NCI-H345 (cell line): ENCODE measurements around the gene B3GALT4.
A peak's percentile ranks its signal among the peaks of the same experiment; 100 is the strongest.
"Not testable (repeated sequence)": the region's sequence is repeated elsewhere in the genome, so short reads cannot be mapped to it uniquely, and the experiment has no call there.

Experiments used
- DNase-seq: peaks from one replicate; lab custom pipeline; 2025; lab: John Stamatoyannopoulos, UW

The B3GALT4 gene

DNA sequence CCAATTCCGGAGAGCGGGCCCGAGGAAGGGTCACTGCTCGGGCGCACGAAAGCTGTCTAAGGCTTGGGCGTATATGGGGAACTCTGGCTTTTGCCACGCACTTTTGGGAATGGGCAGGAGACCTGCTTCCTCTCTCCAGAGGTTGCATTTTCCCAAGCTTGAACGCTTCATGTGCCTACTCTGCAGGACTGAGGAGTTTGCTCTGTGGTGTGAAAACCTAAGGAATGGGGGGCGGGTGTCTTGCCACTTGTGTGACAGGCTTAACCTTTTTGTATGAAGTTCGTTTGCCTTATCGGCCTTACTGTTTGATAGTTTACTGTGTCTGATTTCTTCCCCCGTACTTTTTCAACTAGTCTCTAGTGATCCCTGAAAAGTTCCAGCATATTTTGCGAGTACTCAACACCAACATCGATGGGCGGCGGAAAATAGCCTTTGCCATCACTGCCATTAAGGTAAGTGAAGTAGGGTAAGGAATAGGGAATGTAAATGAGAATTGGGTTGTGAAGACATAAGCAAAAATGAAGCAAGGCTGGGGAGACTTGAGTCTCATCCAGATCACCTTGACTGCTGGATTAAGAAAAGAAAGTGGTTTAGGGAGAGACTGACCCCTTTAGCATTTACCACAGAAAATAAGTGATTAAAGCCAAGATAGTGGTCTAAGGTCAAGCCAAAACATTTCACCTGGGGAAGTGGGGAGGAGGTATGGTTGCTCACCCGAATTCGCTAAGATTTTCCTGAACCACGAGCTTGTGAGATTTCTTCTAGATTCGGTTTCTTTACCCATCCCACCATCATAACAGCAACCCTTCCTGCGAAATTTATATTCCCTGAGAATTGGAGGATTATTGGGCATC, 4.4 kb upstream of the B3GALT4 start:
- no peak for DNase-seq

DNA sequence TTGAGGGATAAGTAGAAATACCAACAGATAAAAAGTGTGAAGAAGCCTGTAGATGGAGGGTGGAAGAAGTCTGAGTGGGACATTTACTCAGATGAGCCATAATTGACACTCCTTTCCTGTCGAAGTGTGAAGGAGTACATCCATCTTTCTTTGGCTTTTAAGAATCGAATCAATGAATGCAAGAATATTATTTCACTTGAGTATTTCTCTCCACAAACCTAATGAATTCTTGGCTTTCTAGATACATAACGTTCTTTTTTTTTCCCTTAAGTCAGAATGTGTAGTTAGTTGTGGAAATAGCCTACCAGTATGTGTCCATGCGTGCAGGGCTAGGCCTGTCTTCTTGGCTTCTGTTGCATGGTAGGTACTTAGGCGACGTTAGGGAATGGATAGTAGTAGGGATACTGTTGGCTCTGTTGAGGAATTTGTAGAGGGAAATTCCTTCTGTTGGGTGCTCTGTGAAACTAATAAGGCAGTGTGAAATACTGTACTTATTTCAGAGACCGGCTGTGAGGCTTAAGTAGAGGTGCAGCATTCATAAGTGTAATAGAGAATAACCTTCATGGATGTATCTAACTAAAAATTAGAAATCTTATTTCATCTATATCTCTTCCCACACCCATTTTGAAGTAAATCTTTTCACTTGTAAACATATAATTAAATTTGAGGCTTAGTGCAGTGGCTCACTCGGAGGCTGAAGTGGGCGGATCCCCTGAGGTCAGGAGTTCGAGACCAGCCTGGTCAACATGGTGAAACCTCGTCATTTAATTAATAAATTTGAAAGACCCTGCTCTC, 3.6 kb upstream of the B3GALT4 start:
- no peak for DNase-seq

DNA sequence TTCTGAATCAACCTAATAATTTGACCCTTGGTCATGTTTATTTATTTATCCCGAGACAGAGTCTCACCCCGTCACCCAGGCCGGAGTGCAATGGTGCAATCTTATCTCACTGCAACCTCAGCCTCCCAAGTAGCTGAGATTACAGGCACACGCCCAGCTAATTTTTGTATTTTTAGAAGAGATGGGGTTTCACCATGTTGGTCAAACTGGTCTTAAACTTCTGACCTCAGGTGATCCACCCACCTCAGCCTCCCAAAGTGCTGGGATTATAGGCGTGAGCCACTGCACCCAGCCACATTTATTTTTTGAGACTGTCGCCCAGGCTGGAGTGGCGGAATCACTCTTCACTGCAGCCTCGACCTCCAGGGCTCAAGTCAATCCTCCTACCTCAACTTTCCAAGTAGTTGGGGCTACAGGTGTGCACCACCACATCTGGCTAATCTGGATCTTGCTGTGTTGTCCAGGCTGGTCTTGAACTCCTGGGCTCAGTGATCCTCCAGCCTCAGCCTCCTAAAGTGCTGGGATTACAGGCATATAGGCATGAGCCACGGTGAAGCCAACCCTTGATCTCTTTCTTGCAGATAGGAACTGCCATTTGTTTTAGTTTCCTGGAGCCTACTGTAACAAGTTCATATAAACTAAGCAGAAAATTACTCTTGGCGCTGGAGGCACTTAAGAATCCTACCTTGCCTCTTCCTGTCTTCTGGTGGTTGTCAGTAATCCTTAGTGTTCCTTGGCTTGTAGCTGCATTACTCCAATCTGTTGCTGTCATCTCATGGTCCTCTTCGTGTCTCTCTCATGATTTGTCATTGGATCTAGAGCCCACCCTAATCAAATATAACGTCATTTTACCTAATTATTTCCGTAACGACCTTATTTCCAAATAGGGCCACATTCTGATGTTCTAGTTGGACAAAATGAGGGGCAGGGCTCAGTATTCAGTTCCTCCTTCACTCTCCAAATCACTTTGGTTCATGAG, 2.7 kb upstream of the B3GALT4 start:
- DNase-seq: no peak

DNA sequence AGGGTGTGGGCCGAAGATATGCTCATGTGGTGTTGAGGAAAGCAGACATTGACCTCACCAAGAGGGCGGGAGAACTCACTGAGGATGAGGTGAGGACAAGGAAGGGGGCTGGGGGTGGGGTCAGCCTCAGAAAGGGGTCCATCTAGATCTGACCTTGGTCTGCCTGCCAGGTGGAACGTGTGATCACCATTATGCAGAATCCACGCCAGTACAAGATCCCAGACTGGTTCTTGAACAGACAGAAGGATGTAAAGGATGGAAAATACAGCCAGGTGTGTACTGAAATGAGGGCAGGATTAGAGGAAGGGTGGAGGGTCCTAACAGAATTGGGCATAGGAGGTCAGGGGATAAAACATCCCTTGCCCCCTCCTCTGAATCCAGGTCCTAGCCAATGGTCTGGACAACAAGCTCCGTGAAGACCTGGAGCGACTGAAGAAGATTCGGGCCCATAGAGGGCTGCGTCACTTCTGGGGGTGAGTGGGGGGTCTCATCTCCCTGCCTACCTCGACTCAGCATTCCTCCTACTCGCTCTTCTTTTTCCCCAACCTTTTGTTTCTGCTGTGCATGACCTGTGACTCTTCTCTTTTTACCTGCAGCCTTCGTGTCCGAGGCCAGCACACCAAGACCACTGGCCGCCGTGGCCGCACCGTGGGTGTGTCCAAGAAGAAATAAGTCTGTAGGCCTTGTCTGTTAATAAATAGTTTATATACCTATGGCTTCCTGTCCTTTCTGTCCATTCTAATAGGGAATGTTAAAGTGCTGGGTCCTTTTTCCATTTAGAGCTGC, 935 bp upstream of the B3GALT4 start:
- not testable (repeated sequence) for DNase-seq

DNA sequence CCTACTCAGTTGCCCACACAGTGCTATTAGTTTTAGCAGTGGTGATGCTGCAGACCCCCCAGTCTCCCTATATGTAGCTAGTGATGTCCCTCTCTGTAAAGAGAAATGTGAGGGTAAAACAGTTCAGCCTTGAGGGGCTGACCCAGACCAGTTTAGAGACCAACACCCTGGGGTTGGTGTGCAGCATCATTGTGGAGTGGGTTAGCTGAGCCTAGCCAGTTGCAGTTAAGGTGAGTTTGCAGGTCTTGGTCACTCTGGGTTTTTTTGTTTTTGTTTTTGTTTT, 401 bp upstream of the B3GALT4 start:
- no peak for DNase-seq

DNA sequence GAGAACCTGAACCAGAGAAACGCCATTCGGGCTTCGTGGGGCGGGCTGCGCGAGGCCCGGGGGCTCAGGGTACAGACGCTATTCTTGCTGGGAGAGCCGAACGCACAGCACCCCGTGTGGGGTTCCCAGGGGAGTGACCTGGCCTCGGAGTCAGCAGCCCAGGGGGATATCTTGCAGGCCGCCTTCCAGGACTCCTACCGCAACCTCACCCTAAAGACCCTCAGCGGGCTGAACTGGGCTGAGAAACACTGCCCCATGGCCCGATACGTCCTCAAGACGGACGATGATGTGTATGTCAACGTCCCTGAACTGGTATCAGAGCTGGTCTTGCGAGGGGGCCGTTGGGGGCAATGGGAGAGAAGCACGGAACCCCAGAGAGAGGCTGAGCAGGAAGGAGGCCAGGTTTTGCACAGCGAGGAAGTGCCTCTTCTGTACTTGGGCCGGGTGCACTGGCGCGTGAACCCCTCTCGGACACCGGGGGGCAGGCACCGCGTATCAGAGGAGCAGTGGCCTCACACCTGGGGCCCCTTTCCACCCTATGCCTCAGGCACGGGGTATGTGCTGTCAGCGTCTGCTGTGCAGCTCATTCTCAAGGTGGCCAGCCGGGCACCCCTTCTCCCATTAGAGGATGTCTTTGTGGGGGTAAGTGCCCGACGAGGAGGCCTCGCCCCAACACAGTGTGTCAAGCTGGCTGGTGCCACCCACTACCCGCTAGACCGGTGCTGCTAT, 904 bp downstream of the B3GALT4 start:
- no peak for DNase-seq

DNA sequence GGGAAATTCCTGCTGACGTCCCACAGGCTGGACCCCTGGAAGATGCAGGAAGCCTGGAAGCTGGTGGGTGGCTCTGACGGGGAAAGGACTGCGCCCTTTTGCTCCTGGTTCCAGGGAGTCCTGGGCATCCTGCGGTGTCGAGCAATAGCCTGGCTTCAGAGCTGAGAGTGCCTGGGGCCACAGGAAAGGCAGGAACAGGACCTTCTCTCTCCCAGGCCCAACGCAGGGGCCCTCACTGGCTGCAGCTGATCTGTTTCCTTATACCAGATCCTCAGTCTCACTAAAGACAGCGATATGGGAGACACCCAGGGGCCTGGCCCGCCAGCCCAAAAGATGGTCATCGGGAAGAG, 1.4 kb downstream of the B3GALT4 start:
- no peak for DNase-seq

DNA sequence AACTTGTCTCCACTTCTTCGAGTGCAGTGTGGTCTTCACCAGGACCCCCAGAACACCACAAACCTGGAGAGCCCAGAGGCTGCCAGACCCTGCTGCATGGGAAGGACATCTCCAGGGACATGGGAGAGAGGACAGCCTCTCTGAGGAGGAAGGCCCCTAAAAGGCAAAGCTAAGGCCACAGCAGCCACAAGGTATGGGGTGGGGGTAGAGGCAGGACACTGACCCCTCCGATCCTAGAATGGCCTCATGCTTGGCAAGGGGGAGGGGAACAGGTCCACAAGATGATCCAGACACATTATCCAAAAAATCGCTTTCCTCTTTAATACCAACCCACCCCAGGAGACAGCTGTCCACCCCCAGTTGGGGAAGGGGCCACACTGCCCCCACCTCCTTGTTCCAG, 1.9 kb downstream of the B3GALT4 start:
- DNase-seq: no peak

DNA sequence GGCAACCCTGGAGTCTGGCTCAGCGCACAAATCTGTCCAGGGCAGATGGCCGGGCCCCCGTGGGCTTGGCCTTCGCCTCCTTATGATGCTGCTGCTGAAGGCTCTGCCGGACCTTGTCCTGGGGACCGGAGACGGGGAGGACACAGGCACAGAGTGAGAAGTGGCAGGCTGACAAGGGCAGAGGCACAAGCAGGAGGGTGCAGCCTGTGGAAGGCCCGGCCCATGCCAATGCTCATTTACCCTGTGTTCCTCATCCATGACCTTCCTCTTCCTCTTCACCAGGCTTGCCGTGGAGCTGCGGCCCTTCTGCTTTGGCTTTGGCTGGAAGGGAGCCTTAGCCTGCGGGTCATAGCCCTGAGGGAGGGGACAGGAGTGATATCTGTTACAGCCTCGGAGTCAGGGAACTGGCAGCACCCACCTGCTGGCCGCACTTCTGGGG, 2.4 kb downstream of the B3GALT4 start:
- no peak for DNase-seq

DNA sequence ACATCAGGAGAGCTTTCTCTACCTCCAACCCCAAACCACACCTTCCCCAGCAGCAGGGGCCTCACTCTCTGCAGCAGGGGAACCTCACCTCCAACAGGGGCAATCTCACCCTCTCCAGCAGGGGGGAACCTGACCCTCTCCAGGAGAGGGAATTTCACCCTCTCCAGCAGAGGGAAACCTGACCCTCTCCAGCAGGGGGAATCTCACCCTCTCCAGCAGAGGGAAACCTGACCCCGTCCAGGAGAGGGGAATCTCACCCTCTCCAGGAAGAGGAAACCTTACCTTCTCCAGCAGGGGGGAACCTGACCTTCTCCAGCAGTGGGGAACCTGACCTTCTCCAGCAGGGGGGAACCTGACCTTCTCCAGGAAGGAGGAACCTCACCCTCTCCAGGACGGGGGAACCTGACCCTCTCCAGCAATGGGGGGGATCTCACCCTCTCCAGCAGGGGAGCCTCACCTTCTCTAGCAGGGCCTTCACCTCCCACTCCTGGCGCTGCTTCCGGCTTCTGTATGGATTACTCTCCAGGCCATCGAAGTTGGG, 3.1 kb downstream of the B3GALT4 start:
- DNase-seq: no peak

DNA sequence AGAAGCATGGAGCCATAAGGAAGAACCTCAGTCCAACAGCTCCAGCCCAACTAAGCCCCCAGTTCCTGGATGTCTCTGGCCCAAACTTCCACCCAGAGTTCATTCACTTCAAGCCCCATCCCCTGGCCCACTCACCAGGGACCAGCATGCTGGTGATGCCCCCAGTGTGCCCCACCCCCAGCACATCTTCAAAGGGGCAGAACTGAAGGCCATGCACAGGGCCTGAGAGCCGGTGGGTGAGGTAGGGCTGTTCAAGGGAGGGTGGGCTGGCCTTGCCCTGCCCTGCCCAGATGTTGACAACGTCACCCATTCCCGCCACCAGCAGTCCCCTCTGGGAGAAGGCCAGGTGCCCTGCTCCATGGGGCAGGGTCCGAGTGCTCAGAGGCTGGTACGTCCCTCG, 3.6 kb downstream of the B3GALT4 start:
- no peak for DNase-seq

DNA sequence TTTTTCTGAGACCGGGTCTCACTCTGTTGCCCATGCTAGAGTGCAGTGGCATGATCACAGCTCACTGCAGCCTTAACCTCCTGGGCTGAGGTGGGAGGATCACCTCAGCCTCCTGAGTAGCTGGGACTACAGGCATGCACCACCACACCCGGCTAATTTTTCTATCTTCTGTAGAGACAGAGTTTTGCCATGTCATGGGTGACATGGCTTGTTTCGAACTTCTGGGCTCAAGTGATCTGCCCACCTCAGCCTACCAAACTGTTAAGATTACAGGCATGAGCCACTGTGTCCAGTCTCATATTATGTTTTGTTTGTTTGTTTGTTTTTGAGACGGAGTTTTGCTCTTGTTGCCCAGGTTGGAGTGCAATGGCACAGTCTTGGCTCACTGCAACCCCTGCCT, 8.3 kb downstream of the B3GALT4 start:
- not testable (repeated sequence) for DNase-seq

DNA sequence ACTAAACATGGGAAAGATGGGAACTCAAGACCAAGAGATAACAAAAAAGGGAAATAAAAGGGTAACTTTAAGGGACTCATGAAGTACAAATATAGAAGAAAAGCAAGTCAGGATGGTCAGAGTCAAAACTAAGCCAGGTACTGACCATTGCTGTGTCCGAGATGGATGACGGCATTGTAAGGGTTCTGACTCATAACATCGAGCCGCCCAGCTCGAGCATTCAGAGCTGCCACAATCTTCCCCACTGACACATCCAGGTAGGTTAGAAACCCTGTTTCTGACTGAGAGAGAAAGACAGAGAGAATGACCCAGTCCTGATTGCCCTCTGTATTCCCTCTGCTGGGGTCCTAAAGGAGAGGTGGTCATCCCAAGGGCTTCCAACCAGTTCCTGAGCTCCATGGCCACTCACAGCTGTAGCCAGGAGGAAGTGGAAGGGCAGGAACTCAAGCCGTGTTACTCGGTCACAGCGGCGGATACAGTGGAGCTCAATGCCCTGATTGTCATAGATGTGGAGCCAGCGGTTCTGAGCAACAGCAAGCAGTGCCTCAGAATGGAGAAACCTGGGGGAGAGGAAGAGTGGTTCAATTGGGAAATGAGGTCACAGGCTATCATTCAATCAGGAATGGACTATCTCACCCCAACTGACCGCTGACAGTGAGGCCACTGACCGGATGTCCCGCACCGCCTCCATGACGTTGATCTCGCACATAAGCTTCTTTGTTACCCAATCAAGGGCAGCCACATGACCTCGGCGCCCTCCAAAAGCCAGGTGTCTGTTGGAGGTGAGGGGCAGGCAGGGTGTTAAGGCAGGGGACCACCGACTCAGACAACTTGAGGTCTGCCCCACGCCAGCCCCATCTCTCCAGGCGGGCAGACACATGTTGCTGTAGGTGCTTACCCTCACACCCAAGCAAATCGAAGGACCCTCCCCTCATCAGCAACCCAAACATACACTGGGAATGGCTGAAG, 10.3 kb downstream of the B3GALT4 start:
- no peak for DNase-seq

DNA sequence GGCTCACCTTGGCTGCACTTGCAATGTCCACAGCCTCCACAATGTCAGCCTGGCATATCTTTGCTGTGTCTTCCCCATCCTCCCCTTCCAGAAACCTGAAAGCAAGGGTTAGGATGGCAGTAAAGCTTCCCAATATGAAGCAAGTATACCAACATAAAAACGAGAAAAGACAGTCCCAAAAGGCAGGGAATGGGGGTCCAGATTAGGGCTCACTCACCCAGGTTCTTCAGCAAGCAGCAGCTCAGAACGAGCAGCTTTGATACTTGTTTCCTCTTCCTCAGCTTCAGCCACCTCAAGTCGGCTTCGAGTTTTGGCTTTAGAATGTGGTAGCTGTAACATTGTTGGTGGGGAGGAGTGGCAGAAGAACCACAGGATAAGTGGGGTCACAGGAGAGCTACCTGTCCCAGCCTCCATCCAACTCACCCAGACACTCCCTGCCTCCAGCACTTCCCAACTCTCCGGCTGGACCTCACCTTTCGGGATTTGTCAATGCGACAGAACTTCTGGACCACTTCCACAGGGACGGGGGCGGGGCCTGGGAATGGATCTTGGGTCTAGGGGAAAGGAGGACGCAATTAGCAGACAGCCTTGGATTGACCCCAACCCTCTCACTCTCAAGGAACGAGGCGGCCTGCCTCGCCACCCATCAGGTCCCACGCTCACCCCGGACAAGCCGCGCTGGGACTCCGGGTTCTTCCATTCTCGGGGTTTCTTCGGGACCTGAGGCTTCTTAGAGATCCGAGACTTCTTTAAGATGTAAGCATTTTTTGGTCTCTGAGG, 11.4 kb downstream of the B3GALT4 start:
- DNase-seq: no peak

DNA sequence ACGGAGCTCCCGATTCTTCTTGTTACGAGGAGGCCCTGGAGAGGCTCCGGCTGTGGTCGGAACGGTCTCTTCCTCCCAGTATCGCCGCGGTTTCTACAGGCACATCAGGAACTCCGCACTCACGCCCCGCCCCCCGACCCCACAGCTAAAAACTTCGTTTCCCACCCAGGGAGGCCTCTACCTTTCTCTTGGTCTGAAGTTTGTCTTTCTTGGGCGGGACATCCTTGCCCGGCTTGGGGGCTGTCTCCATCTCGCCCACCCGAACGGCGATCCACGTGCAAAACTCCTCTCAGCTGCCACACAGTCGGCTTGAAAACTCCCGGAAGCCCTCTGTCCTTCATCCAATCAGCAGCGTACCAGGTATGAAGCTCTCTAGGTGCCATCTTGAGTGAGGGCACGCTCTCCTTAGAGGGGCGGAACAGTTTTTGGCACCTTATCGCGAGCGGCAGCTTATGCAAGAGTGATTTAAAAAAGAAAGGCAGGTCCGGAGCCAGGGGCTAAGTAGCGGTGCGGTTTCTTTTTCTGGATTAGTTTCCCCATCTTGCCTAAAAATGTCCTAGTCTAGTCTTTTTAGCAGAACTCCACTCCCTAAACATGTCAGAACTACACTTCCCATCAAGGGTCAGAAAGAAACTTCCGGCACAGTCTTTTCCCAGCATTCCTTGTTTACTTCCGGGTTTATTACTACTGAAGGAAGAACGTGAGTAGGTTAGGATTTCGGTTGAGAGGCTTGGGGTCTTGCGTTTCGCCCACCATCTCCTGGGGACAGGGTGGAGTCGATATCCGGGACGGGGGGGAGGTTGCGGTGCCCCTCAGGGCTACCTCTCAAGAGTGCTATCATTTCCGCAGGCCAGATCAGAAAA, 12.2 kb downstream of the B3GALT4 start, which contains the start of the genes PFDN6 and WDR46:
TSS of gene PFDN6 (plus strand) at position 681 of the 863 bp plus-strand sequence. CDS start 256 bp downstream, outside the sequence.
TSS of gene WDR46 (minus strand) at position 319 of the 863 bp plus-strand sequence. CDS start at position 250, 69 bp downstream.
- DNase-seq: peak; percentile 91

DNA sequence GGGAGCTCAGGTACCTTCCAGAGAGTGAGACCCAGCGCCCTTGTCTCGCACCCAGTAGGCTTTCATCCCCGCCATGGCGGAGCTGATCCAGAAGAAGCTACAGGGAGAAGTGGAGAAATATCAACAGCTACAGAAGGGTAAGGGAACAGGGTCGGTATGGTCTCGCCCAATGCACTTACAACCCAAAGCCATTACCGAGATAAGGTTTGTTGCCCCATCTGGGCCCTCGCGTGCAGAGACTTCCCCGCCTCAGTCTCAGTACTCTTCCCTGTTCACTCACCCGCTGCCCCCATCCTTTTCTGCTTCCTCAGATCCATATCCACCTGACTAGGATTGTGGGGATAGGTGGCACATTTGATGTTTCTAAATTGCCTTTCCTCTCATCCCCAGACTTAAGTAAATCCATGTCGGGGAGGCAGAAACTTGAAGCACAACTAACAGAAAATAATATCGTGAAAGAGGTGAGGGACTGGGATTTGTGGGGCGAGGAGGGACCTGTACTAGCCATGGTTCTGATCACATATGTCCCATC, 12.9 kb downstream of the B3GALT4 start:
- DNase-seq: no peak

DNA sequence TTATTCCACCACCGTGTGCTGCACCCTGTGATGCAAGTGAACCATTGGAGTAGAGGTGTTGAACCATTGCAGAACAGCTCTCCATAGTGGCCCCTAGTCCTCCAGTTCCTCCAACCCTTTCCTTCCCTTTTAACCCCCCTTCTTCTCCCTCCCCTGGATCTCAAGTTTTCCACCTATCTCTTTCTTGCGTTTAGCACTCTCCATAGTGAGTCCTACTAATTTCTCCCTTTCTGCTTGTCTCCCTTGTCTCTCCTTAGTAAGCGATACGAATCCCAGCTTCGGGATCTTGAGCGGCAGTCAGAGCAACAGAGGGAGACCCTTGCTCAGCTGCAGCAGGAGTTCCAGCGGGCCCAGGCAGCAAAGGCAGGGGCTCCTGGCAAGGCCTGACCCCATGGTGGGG, 13.5 kb downstream of the B3GALT4 start:
- no peak for DNase-seq
